Measurements from ENCODE around the gene FAAH. TPM values are rescaled to one million over a fixed set of nuclear protein-coding genes. Genes with fewer than 3 reads are reported as not detected.
A peak's percentile ranks its signal among the peaks of the same experiment; 100 is the strongest.

Gene FAAH
- total RNA-seq, 3 donors from 2014 or later = 51.7 to 130 (median 60.2) TPM

- no peak overlapping the region for H3K4me3 ChIP-seq
- no peaks in the 10 kb centered on the region for H3K4me1 ChIP-seq (ENCODE audit: low read depth)
- H3K36me3 ChIP-seq (ENCODE audit: low read depth) = no peaks in the 10 kb centered on the region
- no peak for TF ChIP-seq CTCF (IDR thresholded peaks at IDR 0.05)
- ATAC-seq (no peak), DNase-seq (no peak)
- no peaks in the 10 kb centered on the region for H3K9me3 ChIP-seq
- intact Hi-C loops (cut with DNase I, micrococcal nuclease) = no loop called here
Observed at GRCh38 chr1:46370214-46370633, 23.9 kb upstream of the FAAH start.

GRCh38 chr1:46372431-46372830 is 21.7 kb upstream of the FAAH start:
- no peaks in the 10 kb centered on the region for H3K36me3 ChIP-seq (ENCODE audit: low read depth)

GRCh38 chr1:46379996-46380395 is 14.1 kb upstream of the FAAH start:
- no peaks in the 10 kb centered on the region for H3K4me1 ChIP-seq (ENCODE audit: low read depth)
- H3K36me3 ChIP-seq (ENCODE audit: low read depth) = no peaks in the 10 kb centered on the region
- H3K9me3 ChIP-seq = peaks cover 11% of the 10 kb centered on the region
- intact Hi-C loops (cut with DNase I, micrococcal nuclease) = no loop called here
- TF ChIP-seq CTCF (IDR thresholded peaks at IDR 0.05) = no peak
- no peak overlapping the region for H3K4me3 ChIP-seq
- ATAC-seq = no peak
- DNase-seq = no peak

More at GRCh38 chr1:46372431-46372830, 21.7 kb upstream of the FAAH start:
- no peak for DNase-seq
- ATAC-seq = no peak
- H3K9me3 ChIP-seq = no peaks in the 10 kb centered on the region
- intact Hi-C loops (cut with DNase I, micrococcal nuclease) = no loop called here
- TF ChIP-seq CTCF (IDR thresholded peaks at IDR 0.05) = no peak
- H3K4me3 ChIP-seq = no peak overlapping the region
- no peaks in the 10 kb centered on the region for H3K4me1 ChIP-seq (ENCODE audit: low read depth)

- DNase-seq = no peak
- intact Hi-C loops (cut with DNase I, micrococcal nuclease) = no loop called here
- Histone ChIP-seq H3K9me3 (peaks cover 11% of the 10 kb centered on the region), H3K36me3 (ENCODE audit: low read depth) (no peaks in the 10 kb centered on the region), H3K4me3 (no peak overlapping the region), H3K4me1 (ENCODE audit: low read depth) (no peaks in the 10 kb centered on the region)
- ATAC-seq = no peak
- no peak for TF ChIP-seq CTCF (IDR thresholded peaks at IDR 0.05)
Observed at GRCh38 chr1:46380508-46380907, 13.6 kb upstream of the FAAH start.

GRCh38 chr1:46393510-46393909 is 607 bp upstream of the FAAH start:
- Histone ChIP-seq H3K9me3 (peaks cover 8% of the 10 kb centered on the region), H3K4me3 (no peak overlapping the region), H3K36me3 (ENCODE audit: low read depth) (no peaks in the 10 kb centered on the region), H3K4me1 (ENCODE audit: low read depth) (peaks cover 24% of the 10 kb centered on the region)
- DNase-seq (no peak), ATAC-seq (no peak)
- TF ChIP-seq CTCF (IDR thresholded peaks at IDR 0.05) = no peak
- intact Hi-C loops (cut with DNase I, micrococcal nuclease) = no loop called here

GRCh38 chr1:46394872-46395465 is 852 bp downstream of the FAAH start:
- H3K4me3 ChIP-seq = peak overlapping the region; percentile 45
- peaks cover 8% of the 10 kb centered on the region for H3K9me3 ChIP-seq
- intact Hi-C loops (cut with DNase I, micrococcal nuclease) = no loop called here
- H3K4me1 ChIP-seq (ENCODE audit: low read depth) = peaks cover 27% of the 10 kb centered on the region
- ATAC-seq = peak; percentile 32
- no peak for TF ChIP-seq CTCF (IDR thresholded peaks at IDR 0.05)
- H3K36me3 ChIP-seq (ENCODE audit: low read depth) = no peaks in the 10 kb centered on the region
- no peak for DNase-seq

Measured in mucosa of descending colon (tissue), 3 donors.